Myocyte (in vitro differentiated cells): Measurements from ENCODE around the gene PPFIA2. TPM values are rescaled to one million over a fixed set of nuclear protein-coding genes. Genes with fewer than 3 reads are reported as not detected.

Experiments used
- DNase-seq: peaks from one replicate; pipeline ENCODE4 v3.0.0-alpha.2; 2012; ENCODE audit warnings: low read depth
- total RNA-seq: library from RNA; depleted of rRNA; stranded (reverse); fragments of >200 nt; gene quantifications from 2 replicates; pipeline ENCODE4 v1.2.3, GENCODE V29; 2014

PPFIA2 gene
- total RNA-seq, 1 donor from 2014 or later: not detected

DNA sequence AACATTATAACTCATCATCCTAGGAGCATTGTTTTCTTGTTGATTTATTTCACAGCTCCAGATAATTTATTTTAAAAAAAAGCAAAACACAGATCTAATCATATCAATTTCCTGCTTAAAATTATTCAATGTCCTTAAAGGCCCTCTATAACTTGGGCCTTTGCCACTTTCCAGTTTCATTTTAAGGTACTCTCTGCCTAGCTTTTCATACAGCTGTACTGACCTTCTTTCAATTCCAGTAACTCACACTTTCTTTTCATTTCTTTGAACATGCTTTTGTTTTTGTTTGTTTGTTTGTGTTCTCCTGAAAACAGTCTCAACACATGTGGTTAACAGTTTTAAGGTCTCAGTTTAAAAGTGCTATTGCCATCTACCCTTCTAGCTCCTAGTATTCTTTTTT lies 399.4 kb downstream of the PPFIA2 start:
- DNase-seq: no peak

DNA sequence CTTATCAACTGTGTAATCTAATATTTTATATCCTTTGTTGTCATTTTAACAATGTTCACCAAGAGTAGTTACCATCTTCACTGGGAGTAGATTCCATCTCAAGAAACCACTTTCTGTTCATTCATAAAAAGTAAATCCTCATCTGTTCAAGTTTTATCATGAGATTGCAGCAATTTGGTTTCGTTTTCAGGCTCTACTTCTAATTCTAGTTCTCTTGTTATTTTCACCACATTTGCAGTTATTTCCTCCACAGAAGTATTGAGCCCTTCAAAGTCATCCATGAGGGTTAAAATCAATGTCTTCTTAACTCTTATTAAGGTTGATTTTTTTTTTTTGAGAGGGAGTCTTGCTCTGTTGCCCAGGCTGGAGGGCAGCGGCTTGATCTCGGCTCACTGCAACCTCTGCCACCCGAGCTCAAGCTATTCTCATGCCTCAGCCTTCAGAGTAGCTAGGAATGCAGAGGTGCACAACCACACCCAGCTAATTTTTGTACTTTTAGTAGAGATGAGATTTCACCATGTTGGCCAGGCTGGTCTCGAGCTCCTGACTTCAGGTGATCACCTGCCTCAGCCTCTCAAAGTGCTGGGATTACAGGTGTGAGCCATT lies 404.7 kb downstream of the PPFIA2 start:
- no peak for DNase-seq

DNA sequence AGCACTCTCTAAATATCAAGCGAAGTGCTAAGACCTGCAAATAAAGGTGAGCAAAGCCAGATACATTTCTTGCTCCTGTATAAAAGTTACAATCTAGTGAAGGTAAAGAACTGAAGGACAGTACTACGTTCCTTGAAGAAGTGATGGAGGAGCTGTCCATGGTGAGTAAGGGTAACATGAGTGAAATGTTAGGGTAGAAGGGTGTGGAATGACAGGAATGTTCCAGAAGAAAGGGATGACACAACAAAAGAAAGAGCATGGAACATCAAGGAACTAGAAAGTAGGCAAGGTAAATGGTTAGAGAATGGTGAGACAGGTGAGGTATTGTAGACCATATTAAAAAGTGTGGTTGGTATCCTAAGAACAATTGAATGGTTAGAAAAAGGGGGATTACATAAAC lies 408.8 kb downstream of the PPFIA2 start:
- peak; percentile 9 for DNase-seq

DNA sequence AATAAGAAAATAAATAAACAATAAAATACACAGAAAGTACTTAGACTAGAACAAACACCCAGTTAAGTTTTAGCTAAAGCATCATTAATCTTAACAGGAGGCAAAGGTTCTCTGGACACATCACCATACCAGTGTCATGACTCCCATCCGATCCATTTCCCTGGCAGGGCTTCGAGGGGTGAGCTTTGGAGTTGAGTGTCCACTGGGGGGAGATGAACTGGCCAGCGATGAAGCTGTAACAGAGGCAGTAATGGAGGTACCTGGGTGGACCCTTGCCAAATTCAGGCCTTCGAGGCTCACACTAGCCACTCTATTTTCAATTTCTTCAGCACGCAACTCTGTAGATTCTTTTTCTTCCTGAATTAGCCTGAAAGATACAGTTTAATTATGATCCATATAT lies 411.7 kb downstream of the PPFIA2 start:
- DNase-seq: no peak

DNA sequence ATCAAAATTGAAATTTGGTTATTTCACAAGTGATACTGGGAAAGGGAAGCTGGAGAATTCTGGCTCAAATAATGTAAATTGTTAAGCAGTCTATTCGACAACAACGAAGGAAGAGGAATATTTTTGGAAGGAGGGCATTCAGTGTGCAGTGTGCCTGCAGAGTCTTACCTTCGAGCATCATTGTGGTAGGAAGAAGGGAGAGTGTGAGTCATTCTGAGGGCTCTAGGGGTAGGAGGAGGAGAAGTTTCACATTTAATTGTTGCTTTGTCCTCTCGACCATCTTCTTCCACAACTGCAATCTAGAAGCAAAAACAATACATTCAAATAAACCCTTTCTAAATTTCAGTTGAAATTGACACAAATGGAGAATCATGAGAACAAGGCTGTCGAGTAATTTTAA lies 418.2 kb downstream of the PPFIA2 start:
- DNase-seq: no peak

DNA sequence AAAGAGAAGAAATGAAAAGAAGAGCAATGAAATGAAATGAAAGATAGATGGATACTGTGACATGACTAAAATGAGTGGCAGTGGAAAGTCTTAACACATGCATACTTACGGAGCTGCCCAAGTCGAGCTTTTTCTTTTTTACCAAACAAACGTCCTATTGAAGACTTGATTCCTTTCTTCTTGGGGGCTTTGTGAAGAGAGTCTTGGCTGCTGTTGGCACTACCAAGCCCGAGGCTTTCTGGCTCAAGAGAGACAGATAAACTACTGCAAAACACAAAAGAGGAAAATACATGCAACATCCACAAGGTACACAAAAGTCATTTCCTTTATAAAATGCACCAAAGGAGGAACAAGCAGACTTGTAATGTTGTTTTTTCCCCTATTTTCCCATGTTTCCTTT lies 420.1 kb downstream of the PPFIA2 start:
- no peak for DNase-seq

DNA sequence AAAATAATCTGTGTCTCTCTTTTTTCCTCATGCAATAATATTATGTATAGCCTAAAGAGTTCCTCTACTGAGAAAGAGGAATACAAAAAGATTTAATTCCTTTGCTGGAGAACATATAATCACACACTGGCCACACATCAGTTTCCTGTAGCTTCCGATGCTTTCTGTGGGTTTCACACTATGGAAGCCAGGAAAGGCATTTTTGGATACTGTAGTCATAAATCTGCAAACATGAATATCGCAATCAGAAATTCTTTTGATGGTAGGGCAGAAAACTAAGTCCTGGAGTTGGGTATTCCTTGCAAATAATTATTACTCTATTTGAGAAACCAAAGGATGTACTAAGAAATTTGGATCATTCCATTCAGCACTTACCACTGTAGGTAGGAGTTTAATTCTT lies 421.3 kb downstream of the PPFIA2 start:
- no peak for DNase-seq

DNA sequence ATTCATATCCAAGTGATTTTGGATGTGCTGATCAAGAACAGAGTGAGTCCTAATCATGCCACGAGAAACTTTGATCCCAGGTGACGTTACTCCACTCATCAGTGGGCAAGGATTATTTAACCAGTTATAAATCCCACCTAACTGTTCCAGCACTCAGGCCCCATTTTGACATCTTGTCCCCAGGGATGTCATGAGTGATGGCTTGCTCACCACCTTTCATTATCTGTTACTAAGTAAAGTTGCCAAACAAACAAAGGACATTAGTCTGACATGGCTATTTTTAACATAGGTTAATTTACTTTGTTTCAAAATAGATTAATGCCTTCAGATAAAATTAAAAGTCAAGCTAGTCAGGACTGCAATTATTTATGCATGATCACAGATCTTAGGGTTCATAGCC lies 425.3 kb downstream of the PPFIA2 start:
- no peak for DNase-seq

DNA sequence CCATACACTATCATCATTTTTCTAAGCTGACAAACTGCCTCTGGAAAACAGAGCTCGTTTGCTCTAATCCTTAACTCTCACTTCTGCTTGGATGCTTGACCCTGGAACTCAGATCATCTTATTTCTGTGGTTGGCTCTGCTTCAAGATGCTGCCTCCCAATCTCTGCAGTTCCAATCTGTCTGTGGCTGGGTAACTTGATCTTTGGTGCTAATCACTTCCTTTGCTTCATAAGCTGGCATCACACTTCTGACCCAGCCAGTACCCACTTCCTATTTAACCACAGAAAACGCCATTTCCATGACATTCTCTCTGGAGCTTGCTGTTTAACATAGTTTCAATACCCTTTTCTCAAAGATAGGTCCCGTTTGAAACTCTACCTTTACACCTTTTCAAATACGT lies 427.1 kb downstream of the PPFIA2 start:
- peak; percentile 4 for DNase-seq

DNA sequence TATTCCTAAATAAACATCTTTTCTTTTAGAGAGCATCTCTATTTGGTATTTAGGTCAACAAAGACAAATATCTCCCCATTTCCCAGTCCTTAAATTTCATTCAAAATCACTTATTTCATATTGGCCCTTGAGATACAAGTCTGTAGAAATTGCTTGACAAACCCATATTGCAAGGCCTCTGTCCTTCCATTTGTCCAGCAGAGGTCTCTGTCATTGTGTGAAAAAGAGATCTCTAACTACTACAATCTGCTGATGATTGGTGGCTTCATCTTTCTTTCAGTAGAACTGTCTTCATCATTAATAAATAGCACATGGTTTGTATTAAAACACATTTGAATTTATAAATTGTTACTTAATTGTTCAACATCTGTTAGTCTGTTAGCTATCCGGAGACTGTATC lies 428.7 kb downstream of the PPFIA2 start:
- DNase-seq: no peak

DNA sequence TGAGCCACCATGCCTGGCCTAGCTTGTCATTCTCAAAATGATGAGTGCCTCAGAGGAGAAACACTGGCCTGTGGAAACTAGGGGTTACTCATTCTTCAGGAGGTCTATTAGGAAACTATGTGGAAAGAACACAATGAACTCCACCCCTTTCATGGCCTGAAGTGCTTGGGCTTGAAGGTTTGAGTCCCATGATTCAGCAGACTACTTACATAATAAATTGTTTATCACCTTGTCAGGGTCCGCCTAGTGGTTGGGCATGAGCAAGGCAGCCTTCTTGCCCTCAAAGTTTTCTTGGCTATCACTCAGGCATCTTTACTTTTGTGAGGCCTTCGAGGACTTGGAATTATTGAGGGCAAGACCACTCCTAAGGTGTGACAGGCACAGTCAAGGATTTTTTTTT lies 430.1 kb downstream of the PPFIA2 start:
- DNase-seq: no peak

DNA sequence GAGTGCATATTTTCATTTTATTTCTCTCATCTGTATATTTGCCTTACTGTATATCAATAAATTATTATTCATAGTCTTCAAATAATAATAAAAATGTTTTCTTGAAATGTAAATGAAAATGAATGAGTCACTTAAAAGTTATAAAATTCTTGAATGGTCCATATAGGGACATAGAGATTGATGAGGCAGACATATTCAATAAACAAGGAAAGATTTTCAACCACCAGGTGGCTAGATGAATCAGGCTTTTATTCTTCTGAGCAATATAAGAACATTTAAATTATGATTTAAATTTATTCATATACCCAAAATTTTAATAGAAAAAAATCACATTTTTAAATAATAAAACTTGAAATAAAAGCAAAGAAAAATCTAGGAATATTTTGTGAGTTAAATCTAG lies 431.7 kb downstream of the PPFIA2 start:
- no peak for DNase-seq

DNA sequence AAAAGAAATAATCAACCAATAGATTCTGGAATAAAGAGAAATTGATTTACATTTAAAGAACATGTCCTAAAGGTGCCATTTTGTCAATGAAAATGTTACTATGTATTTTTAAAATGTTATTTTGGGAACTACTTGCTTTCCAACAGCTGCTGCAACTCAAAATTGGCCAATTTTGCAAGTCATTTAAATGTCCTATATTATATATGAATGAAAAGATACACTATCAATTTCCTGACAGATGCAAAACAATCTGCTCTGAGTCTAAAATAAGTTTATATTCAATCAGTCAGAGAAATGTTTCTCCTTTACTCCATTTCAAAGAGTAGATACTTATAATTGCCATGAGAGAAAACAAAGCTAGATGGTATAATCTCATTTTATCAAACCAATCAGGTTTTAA lies 434.1 kb downstream of the PPFIA2 start:
- DNase-seq: no peak

DNA sequence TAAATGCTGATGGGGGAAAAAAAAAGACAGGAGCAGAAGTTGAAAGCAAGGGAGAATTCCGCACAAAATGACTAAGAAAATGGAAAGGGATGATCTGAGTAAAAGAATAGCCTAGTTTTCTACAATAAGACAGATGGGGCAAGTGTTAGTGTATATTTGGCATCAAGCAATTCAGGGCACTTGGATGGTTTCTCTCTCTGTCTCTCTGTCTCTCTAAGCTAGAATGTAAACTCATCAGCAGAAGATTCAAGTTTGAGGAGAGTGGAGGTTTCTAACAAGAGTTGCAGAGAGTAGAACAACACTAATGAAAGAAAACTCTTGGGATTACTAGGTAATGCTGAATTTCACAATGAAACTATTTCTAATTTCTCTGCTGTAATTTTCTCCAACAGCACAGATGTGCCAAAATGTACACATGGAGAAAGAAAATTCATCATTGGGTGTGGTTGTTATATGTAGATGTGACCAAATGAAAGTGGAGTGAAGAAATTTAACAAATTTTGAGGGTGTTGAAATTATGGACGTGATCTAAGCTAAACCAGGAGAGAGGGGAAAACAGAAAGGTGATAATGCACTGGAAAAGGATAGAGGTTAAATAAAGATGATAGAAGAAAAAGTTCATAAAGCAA lies 444.1 kb downstream of the PPFIA2 start:
- no peak for DNase-seq

DNA sequence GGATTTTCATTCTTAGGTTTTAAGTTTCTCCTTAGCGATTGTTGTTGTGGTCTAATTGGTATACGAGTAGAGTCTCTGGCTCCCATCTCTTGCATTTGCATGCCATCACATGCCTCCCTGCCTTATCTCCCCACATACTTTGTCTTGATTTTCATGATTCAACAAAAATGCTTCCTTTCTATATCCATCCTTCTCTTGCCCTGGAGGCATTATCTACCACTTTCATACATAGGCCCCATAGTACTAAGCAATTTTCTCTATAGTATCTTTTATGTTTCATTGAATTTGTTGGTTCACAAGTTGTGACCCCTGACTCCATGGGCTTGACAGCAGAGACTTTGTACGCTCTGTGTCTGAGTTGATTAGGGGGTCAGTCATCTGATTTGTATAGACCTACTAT lies 455.2 kb downstream of the PPFIA2 start:
- DNase-seq: no peak

DNA sequence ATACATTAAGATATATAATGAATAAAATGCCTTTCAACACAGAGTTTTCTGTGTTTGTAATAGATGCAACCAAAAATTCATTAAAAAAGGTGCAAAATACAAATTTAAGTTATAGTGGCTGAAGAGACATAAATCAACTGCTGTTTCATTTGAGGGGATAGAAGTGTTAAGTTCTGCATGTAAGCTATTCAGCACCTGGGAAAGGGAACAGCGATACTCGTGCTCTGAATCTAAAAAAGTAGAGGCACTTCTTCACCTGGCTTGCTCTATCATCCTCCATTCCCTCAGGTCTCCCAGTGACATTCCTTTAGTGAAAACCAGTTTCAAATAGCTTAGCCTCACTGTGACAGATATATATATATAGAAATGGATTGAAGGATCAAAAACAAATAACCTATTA lies 458.7 kb downstream of the PPFIA2 start:
- DNase-seq: peak; percentile 9

DNA sequence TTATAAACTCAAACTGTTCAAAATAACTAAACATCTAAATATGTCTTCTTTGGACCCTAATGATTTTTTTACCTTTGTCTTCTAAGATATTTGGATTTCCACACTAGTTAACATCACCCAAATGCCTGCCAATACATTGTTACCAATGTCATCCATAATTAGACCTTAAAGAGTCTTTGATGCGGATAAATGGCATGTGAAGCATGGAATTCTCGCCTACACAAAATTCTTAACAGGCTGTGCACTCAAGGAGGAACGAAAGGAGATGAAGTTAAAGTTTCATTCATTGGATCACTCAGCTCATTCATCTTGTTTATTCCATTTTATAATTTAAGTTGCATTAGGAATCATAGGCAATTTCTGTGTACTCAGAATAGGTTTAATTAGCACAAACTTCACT lies 461.5 kb downstream of the PPFIA2 start:
- no peak for DNase-seq

DNA sequence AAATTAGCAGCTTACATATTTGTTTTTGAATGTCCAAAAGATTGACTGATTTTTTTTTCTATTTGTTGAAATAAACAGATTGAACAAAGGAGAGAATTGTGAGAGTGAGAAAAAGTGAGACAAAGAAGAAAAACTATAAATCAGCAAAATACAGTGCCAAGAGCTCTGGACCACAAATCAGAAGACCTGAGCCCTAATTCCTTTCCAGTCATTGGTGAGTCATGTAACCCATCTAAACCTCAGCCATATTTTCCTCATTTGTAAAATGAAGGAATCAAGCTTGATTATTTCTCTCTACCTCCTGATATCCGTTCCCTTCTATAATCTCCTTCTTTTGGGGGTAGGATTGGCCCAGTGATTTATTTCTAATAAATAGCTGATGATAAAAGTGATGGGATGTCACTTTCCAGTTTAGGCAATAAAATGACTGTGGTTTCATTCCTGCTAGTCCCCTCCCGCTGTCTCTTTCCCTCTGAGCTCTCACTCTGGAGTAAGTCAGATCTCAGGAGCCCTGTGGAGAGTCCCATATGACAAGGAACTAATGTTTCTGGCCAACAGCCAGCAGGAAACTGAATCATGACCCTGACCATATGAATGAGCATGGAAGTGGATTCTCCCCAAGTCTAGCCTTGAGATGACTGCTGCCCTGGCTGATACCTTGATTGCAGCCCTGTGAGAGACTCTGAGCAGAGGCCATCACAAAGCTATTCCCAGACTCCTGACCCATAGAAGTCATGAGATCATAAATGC lies 462.4 kb downstream of the PPFIA2 start:
- peak; percentile 11 for DNase-seq

DNA sequence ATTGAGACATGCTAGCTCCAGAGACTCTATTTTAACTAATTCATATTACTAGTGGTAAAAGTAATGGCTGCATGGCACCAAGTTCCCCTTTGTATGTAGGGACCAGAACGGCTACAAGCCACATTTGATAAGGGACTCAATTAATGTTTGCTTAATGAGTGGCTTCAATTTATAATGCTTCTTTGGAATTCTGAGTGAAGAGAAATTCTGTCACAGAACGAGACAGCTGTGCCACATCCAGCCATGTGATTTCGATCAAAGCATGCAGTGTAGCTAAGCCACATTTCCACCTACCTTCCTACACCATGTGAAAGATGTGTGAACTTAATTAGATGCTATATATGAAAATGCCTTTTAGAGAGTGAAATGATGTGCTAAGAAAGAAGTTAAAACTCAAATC lies 463.9 kb downstream of the PPFIA2 start:
- DNase-seq: no peak

DNA sequence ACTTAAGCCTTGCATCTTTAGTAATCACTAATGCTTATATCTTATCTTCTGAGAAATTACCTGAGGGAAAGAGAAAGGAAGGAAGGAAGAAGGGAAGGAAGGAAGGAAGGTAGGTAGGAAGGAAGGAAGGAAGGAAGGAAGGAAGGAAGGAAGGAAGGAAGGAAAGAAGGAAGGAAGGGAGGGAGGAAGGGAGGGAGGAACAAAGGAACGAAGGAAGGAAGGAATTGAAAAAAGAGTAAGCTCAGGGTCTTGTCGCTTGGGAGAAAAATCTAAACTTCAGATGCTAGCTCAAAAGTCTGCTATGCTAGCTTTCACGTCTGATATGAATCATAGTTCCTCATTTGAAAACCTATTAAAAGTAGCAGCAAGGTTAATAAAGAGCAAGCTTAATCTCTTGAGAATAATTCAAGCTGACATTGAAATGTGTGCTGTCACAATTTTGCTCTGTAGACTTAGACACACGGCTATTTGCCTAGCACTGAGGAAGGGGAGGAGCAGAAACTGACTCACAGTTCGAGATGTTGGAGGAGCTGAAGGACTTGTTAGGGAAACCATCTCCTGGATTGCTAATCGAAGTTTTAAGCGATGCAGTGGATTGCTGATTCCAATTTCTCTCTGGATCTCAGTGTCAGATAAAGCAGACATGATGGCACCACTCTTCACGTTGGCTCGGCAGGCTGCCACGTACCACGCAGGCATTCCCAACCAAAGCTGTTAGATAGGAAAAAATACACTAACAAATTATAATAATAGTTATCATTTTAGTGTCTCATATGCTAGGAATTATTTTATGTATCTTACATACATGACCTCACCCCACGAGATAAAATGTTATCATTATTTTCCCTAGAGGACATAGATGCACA lies 464.6 kb downstream of the PPFIA2 start:
- DNase-seq: no peak

DNA sequence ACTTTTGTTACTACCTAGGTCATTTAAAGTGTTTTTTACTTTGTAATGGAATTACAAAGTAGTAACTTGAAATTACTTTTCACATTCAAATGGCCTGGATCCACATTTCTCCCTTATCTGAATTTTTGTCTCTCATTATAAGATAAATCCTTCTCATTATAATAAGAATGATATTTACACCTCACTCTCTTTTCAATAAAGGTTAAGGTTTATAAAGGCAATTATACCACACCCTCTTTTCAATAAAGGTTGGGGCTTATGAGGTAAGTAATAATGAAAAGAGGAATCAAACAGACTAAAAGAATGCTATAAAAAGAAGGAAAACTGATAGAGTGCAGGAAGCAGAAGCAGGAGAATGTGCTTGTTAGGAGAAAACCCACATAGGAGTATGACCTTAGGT lies 470.5 kb downstream of the PPFIA2 start:
- DNase-seq: no peak

DNA sequence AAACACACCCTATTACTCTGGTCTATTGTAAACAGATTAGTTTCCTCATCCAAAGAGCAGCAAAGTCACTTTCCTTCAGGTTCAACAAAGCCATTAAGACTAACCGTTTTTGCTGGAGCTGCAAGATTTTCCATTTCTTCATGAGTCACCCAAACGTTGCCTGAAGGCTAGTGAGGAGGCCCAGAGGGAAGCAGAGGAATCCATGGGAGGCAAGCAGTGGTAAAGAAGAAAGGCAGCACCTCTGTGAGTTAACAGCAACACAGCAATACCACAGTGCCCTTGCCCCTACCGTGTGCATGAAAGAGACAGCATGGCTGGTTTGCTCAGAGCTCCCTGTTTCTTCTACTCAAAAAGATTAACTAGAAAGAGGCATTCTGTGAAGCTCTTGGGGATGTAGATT lies 475.0 kb downstream of the PPFIA2 start:
- no peak for DNase-seq
